ENCODE data around the gene LRP1B.

- TF ChIP-seq CTCF (IDR thresholded peaks at IDR 0.05) (no peak), EP300 (IDR thresholded peaks at IDR 0.05) (no peak), POLR2AphosphoS5 (IDR thresholded peaks at IDR 0.05) (no peak), POLR2A (IDR thresholded peaks at IDR 0.05; ENCODE audit: low read depth) (no peak)
These were observed 935.7 kb downstream of the LRP1B start for GRCh38 chr2:141195087-141195486.

Data from esophagus muscularis mucosa (tissue), 4 donors.